Panc1 (cell line): Measurements from ENCODE around the gene TFF3. TPM values are rescaled to one million over a fixed set of nuclear protein-coding genes. Genes with fewer than 3 reads are reported as not detected.

ENCODE experiments used
- ATAC-seq: fragments of 200-7000 bp; cut with Tn5 transposase; 2 replicates; pipeline ENCODE4 v1.9.1; 2020; ENCODE audit warnings: mild to moderate bottlenecking, moderate library complexity
- BruUV-seq: library from RNA; stranded (reverse); fragments of 400-500 nt; replicated peaks from 2 replicates; lab custom pipeline; 2021; lab: Mats Ljungman, UMichigan
- CTCF ChIA-PET: fragments of 300-600 bp; sonication (Branson Sonifier 250); formaldehyde crosslinking; loops from one replicate; lab custom pipeline; 2022; ENCODE audit warnings: antibody characterized with exemption; lab: Charles Lee
- POLR2A ChIA-PET: fragments of 300-600 bp; sonication (Branson Sonifier 250); formaldehyde crosslinking; loops from one replicate; lab custom pipeline; 2022; ENCODE audit warnings: antibody characterized with exemption; lab: Charles Lee
- DNase-seq: peaks from one replicate; pipeline ENCODE4 v3.0.0-alpha.2; 2010; ENCODE audit warnings: low read depth, low spot score
- H3K27ac ChIP-seq: 2 replicates; pipeline ENCODE4 v1.5.1; 2011; ENCODE audit warnings: mild to moderate bottlenecking, low read length, inconsistent platforms
- H3K27me3 ChIP-seq: fragments of 200-500 bp; sonication (Bioruptor generic); 2 replicates; pipeline ENCODE4 v1.6.0; 2014; ENCODE audit warnings: low read length, inconsistent platforms; ENCODE audit not compliant: control insufficient read depth, insufficient read depth
- H3K36me3 ChIP-seq: fragments of 200-500 bp; sonication (Bioruptor generic); 2 replicates; pipeline ENCODE4 v1.5.1; 2014; ENCODE audit warnings: inconsistent platforms, mild to moderate bottlenecking, low read length, moderate library complexity; ENCODE audit not compliant: control insufficient read depth, insufficient read depth
- H3K4me1 ChIP-seq: 2 replicates; pipeline ENCODE4 v1.5.1; 2011; ENCODE audit warnings: inconsistent platforms, mild to moderate bottlenecking, low read length, moderate library complexity; ENCODE audit not compliant: control insufficient read depth, insufficient read depth
- H3K4me3 ChIP-seq, 2 experiments: 2 replicates each; pipeline ENCODE4 v1.5.1; 2011 to 2012; ENCODE audit warnings: low read depth in 2 of 2, low read length in 2 of 2, mild to moderate bottlenecking in 2 of 2, inconsistent platforms in 1 of 2, moderate library complexity in 1 of 2
- H3K9me3 ChIP-seq: fragments of 200-500 bp; sonication (Bioruptor generic); 2 replicates; pipeline ENCODE4 v1.5.1; 2014; ENCODE audit warnings: low read depth, mild to moderate bottlenecking, inconsistent platforms, low read length, moderate library complexity; ENCODE audit not compliant: control insufficient read depth, insufficient read depth
- CTCF ChIP-seq: fragments of 450-650 bp; IDR thresholded peaks from 2 replicates; pipeline ENCODE4 v1.5.1; 2017; ENCODE audit warnings: mild to moderate bottlenecking
- POLR2AphosphoS5 ChIP-seq: IDR thresholded peaks from 2 replicates; pipeline ENCODE4 v1.6.1; 2012; ENCODE audit warnings: mild to moderate bottlenecking, low read depth, low read length, moderate library complexity
- SIN3A ChIP-seq: IDR thresholded peaks from 2 replicates; pipeline ENCODE4 v1.6.1; 2012; ENCODE audit warnings: low read depth, mild to moderate bottlenecking, low read length, moderate library complexity, borderline replicate concordance; ENCODE audit not compliant: insufficient read depth
- TCF7L2 ChIP-seq: IDR thresholded peaks from 2 replicates; pipeline ENCODE4 v1.6.1; 2011; ENCODE audit warnings: mild to moderate bottlenecking, low read depth, low read length, inconsistent platforms
- in situ Hi-C: cut with HindIII; loops from 2 replicates; pipeline ENCODE4 v1.10.0; 2016; ENCODE audit warnings: low sequenced_read_pairs, low pct_unique_long_range_greater_than_20kb
- intact Hi-C: fragments of 100-400 bp; cut with micrococcal nuclease; formaldehyde crosslinking; loops from one replicate; pipeline ENCODE4 v1.10.0; 2022; ENCODE audit not compliant: unreplicated experiment
- total RNA-seq: library from RNA; stranded (reverse); gene quantifications from one replicate; pipeline ENCODE4 v1.2.1, GENCODE V29; 2021; ENCODE audit not compliant: unreplicated experiment
- TF ChIP-seq, protein P1 (sequence below), 2 experiments: IDR thresholded peaks; 2 replicates each; pipeline ENCODE4 v1.6.1; 2011 to 2012; ENCODE audit warnings: low read depth in 2 of 2, control low read depth in 1 of 2, low read length in 1 of 2, mild to moderate bottlenecking in 1 of 2, moderate library complexity in 1 of 2; ENCODE audit not compliant: insufficient read depth in 1 of 2

Gene TFF3
- total RNA-seq, 1 experiment from 2014 or later, result 8.9 TPM

GRCh38 chr21:42319851-42320572 is 4.8 kb upstream of the TFF3 start:
- H3K36me3 ChIP-seq, result no peaks in the 10 kb centered on the region
- peaks cover 10% of the 10 kb centered on the region for H3K4me1 ChIP-seq
- no peaks in the 10 kb centered on the region for H3K9me3 ChIP-seq
- H3K4me3 ChIP-seq, result no peak overlapping the region
- no peaks in the 10 kb centered on the region for H3K27me3 ChIP-seq
- H3K27ac ChIP-seq, result no peak overlapping the region
- ATAC-seq, result no peak
- intact Hi-C loops, result no loop called here
- TF ChIP-seq, protein P1, sequence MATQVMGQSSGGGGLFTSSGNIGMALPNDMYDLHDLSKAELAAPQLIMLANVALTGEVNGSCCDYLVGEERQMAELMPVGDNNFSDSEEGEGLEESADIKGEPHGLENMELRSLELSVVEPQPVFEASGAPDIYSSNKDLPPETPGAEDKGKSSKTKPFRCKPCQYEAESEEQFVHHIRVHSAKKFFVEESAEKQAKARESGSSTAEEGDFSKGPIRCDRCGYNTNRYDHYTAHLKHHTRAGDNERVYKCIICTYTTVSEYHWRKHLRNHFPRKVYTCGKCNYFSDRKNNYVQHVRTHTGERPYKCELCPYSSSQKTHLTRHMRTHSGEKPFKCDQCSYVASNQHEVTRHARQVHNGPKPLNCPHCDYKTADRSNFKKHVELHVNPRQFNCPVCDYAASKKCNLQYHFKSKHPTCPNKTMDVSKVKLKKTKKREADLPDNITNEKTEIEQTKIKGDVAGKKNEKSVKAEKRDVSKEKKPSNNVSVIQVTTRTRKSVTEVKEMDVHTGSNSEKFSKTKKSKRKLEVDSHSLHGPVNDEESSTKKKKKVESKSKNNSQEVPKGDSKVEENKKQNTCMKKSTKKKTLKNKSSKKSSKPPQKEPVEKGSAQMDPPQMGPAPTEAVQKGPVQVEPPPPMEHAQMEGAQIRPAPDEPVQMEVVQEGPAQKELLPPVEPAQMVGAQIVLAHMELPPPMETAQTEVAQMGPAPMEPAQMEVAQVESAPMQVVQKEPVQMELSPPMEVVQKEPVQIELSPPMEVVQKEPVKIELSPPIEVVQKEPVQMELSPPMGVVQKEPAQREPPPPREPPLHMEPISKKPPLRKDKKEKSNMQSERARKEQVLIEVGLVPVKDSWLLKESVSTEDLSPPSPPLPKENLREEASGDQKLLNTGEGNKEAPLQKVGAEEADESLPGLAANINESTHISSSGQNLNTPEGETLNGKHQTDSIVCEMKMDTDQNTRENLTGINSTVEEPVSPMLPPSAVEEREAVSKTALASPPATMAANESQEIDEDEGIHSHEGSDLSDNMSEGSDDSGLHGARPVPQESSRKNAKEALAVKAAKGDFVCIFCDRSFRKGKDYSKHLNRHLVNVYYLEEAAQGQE (IDR thresholded peaks at IDR 0.05; ENCODE audit: insufficient read depth in 1 of 2, low read depth in 2 of 2, low read length in 1 of 2), result no peak
- TF ChIP-seq SIN3A (no peak), CTCF (no peak), TCF7L2 (no peak), POLR2AphosphoS5 (no peak)
- BruUV-seq, result no TSS peak
- in situ Hi-C loops, result no loop called here
- DNase-seq, result no peak
- POLR2A ChIA-PET, result no interaction called here
- CTCF ChIA-PET, result no interaction called here

DNA sequence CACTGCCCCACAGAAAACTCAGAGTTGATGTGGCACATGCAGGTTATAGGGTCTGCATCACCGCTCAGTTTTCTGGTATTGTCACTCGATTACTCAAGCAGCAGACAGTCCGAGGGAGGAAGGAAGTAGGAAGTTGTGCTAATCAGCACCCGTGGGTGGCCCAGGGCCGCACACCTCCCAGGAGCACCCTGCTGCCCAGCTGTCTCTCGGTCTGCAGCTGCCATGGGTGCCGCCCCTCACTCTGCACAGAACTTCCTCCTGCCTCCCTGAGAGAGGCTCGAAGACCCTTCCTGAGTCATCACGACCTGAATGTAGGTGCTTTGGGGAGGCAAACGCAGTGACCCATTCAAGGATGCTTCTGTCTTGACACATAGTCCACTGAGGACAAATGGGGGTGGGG is 4.2 kb upstream of the TFF3 start:
- BruUV-seq, result no TSS peak
- Histone ChIP-seq H3K4me1 (peaks cover 15% of the 10 kb centered on the region), H3K36me3 (no peaks in the 10 kb centered on the region), H3K4me3 (no peak overlapping the region), H3K9me3 (no peaks in the 10 kb centered on the region), H3K27ac (no peak overlapping the region), H3K27me3 (no peaks in the 10 kb centered on the region)
- intact Hi-C loops (no loop called here), in situ Hi-C loops (no loop called here)
- DNase-seq (no peak), ATAC-seq (no peak)
- TF ChIP-seq CTCF, result no peak
- TF ChIP-seq TCF7L2, result no peak
- no peak for TF ChIP-seq POLR2AphosphoS5
- TF ChIP-seq, protein P1 (IDR thresholded peaks at IDR 0.05; ENCODE audit: insufficient read depth in 1 of 2, low read depth in 2 of 2, low read length in 1 of 2), result no peak
- no peak for TF ChIP-seq SIN3A
- ChIA-PET CTCF (no interaction called here), POLR2A (no interaction called here)
